Uterus (tissue), 4 donors: ENCODE measurements around the gene DCAF8. TPM values are rescaled to one million over a fixed set of nuclear protein-coding genes. Genes with fewer than 3 reads are reported as not detected.

Experiments used
- DNase-seq, 2 donors: peaks; one replicate each; pipeline ENCODE4 v3.0.0-alpha.2; 2019 to 2020
- H3K27ac ChIP-seq, 2 donors: fragments of 200-600 bp; sonication (generic); 1 replicate in 1 of 2; 2 replicates in 1 of 2; pipeline ENCODE4 v1.5.1; 2016 to 2018
- H3K27me3 ChIP-seq, 2 donors: fragments of 200-600 bp; sonication (generic); one replicate each; pipeline ENCODE4 v1.5.1; 2018 to 2019; ENCODE audit warnings: control low read depth in 1 of 2
- H3K36me3 ChIP-seq, 2 donors: fragments of 200-600 bp; sonication (generic); one replicate each; pipeline ENCODE4 v1.5.1; 2019; ENCODE audit warnings: control low read depth in 1 of 2
- H3K4me1 ChIP-seq, 2 donors: fragments of 200-600 bp; sonication (generic); one replicate each; pipeline ENCODE4 v1.5.1; 2018 to 2019; ENCODE audit warnings: control low read depth in 1 of 2
- H3K4me3 ChIP-seq, 2 donors: fragments of 200-600 bp; sonication (generic); 1 replicate in 1 of 2; 2 replicates in 1 of 2; pipeline ENCODE4 v1.5.1; 2018 to 2019; ENCODE audit warnings: mild to moderate bottlenecking in 1 of 2
- H3K9me3 ChIP-seq, 2 donors: fragments of 200-600 bp; sonication (generic); one replicate each; pipeline ENCODE4 v1.5.1; 2019; ENCODE audit warnings: control low read depth in 1 of 2
- CTCF ChIP-seq, 4 experiments: fragments of 200-600 bp in 2 of 4; fragments of 450-650 bp in 2 of 4; sonication (generic) in 2 of 4; IDR thresholded peaks; one replicate each; pipeline ENCODE4 v1.5.1; 2016 to 2019; ENCODE audit warnings: antibody characterized with exemption in 4 of 4, mild to moderate bottlenecking in 2 of 4, moderate library complexity in 1 of 4
- POLR2A ChIP-seq, 2 donors: fragments of 450-650 bp; IDR thresholded peaks; one replicate each; pipeline ENCODE4 v1.6.1; 2016; ENCODE audit warnings: antibody characterized with exemption in 2 of 2, mild to moderate bottlenecking in 1 of 2, moderate library complexity in 1 of 2
- intact Hi-C: fragments of 100-400 bp; cut with DNase I; formaldehyde crosslinking; loops from one replicate; pipeline ENCODE4 v1.15.1; 2023; ENCODE audit warnings: low total_unique reads
- total RNA-seq, 4 donors: library from RNA; depleted of rRNA in 3 of 4; stranded (reverse); fragments of >200 nt in 3 of 4; gene quantifications; one replicate each; pipeline versions ENCODE4 v1.1.0 to v1.2.4, GENCODE V29; 2014 to 2023
- donor health status: DM: yes; HTN: yes; CAD: no.

The DCAF8 gene
- total RNA-seq, 4 donors from 2014 or later: 36.8 to 167 (median 94.8) TPM

GRCh38 chr1:160169553-160170399 lies 92.6 kb downstream of the DCAF8 start:
- Histone ChIP-seq H3K27me3 (no peaks in the 10 kb centered on the region), H3K36me3 (no peaks in the 10 kb centered on the region), H3K27ac (no peak overlapping the region), H3K4me3 (no peak overlapping the region), H3K4me1 (no peaks in the 10 kb centered on the region), H3K9me3 (no peaks in the 10 kb centered on the region)
- intact Hi-C loops: no loop called here
- no peak for DNase-seq
- TF ChIP-seq CTCF (IDR thresholded peaks at IDR 0.05) (no peak), POLR2A (IDR thresholded peaks at IDR 0.05) (no peak)

- Histone ChIP-seq H3K27me3 (no peaks in the 10 kb centered on the region), H3K27ac (no peak overlapping the region), H3K36me3 (no peaks in the 10 kb centered on the region), H3K4me3 (no peak overlapping the region), H3K9me3 (no peaks in the 10 kb centered on the region), H3K4me1 (no peaks in the 10 kb centered on the region)
- TF ChIP-seq CTCF (IDR thresholded peaks at IDR 0.05) (no peak), POLR2A (IDR thresholded peaks at IDR 0.05) (no peak)
- intact Hi-C loops: no loop called here
- DNase-seq: no peak
These were observed 93.6 kb downstream of the DCAF8 start for GRCh38 chr1:160168609-160169369.

GRCh38 chr1:160168016-160168415 lies 94.3 kb downstream of the DCAF8 start:
- no peaks in the 10 kb centered on the region for H3K36me3 ChIP-seq
- intact Hi-C loops: no loop called here
- no peaks in the 10 kb centered on the region for H3K4me1 ChIP-seq
- no peak overlapping the region for H3K4me3 ChIP-seq
- H3K9me3 ChIP-seq: no peaks in the 10 kb centered on the region
- no peak overlapping the region for H3K27ac ChIP-seq
- TF ChIP-seq CTCF (IDR thresholded peaks at IDR 0.05): no peak
- TF ChIP-seq POLR2A (IDR thresholded peaks at IDR 0.05): no peak
- no peak for DNase-seq
- H3K27me3 ChIP-seq: no peaks in the 10 kb centered on the region

GRCh38 chr1:160167580-160167979 lies 94.8 kb downstream of the DCAF8 start:
- Histone ChIP-seq H3K9me3 (no peaks in the 10 kb centered on the region), H3K36me3 (no peaks in the 10 kb centered on the region), H3K4me3 (no peak overlapping the region), H3K4me1 (no peaks in the 10 kb centered on the region), H3K27me3 (no peaks in the 10 kb centered on the region), H3K27ac (no peak overlapping the region)
- no peak for DNase-seq
- intact Hi-C loops: no loop called here
- TF ChIP-seq CTCF (IDR thresholded peaks at IDR 0.05) (no peak), POLR2A (IDR thresholded peaks at IDR 0.05) (no peak)

- Histone ChIP-seq H3K27ac (no peak overlapping the region), H3K27me3 (no peaks in the 10 kb centered on the region), H3K9me3 (no peaks in the 10 kb centered on the region), H3K4me1 (no peaks in the 10 kb centered on the region), H3K36me3 (no peaks in the 10 kb centered on the region), H3K4me3 (no peak overlapping the region)
- intact Hi-C loops: no loop called here
- TF ChIP-seq POLR2A (IDR thresholded peaks at IDR 0.05) (no peak), CTCF (IDR thresholded peaks at IDR 0.05) (no peak)
- DNase-seq: no peak
These were observed 95.3 kb downstream of the DCAF8 start for GRCh38 chr1:160167056-160167455.
